PC-9 (cell line): ENCODE data around the gene TRIM44. TPM values are rescaled to one million over a fixed set of nuclear protein-coding genes. Genes with fewer than 3 reads are reported as not detected.
A peak's percentile ranks its signal among the peaks of the same experiment; 100 is the strongest.

Experiments
- BruUV-seq: library from RNA; stranded (reverse); fragments of 400-500 nt; replicated peaks from 2 replicates; lab custom pipeline; 2021; lab: Mats Ljungman, UMichigan
- CTCF ChIA-PET: fragments of 300-600 bp; sonication (Branson Sonifier 250); formaldehyde crosslinking; loops from one replicate; lab custom pipeline; 2022; ENCODE audit warnings: antibody characterized with exemption; lab: Charles Lee
- POLR2A ChIA-PET: fragments of 300-600 bp; sonication (Branson Sonifier 250); formaldehyde crosslinking; loops from one replicate; lab custom pipeline; 2022; ENCODE audit warnings: antibody characterized with exemption; ENCODE audit not compliant: unreplicated experiment; lab: Charles Lee
- DNase-seq, 2 experiments: peaks; one replicate each; pipeline versions ENCODE4 v3.0.0 to v3.0.0-alpha.2; 2015 to 2022; ENCODE audit warnings: mixed read lengths in 1 of 2
- H2AFZ ChIP-seq: fragments of 200-600 bp; sonication (generic); 2 replicates; pipeline ENCODE4 v1.8.1; 2017; ENCODE audit warnings: antibody characterized with exemption
- H3F3A ChIP-seq: fragments of 200-600 bp; sonication (generic); 2 replicates; pipeline ENCODE4 v1.8.1; 2017; ENCODE audit warnings: antibody characterized with exemption, mild to moderate bottlenecking, low read depth; ENCODE audit not compliant: insufficient read depth
- H3K27ac ChIP-seq: fragments of 200-600 bp; sonication (generic); 2 replicates; pipeline ENCODE4 v1.6.1; 2016; ENCODE audit warnings: mixed run types
- H3K27me3 ChIP-seq: fragments of 200-600 bp; sonication (generic); 2 replicates; pipeline ENCODE4 v1.6.1; 2016; ENCODE audit warnings: low read depth, mixed run types; ENCODE audit not compliant: insufficient read depth
- H3K36me3 ChIP-seq: fragments of 200-600 bp; sonication (generic); 2 replicates; pipeline ENCODE4 v1.6.1; 2016; ENCODE audit warnings: low read depth, mixed run types
- H3K4me1 ChIP-seq: fragments of 200-600 bp; sonication (generic); replicated peaks from 2 replicates; pipeline ENCODE4 v1.6.1; 2016; ENCODE audit warnings: mixed run types; ENCODE audit not compliant: insufficient read depth
- H3K4me2 ChIP-seq: fragments of 200-600 bp; sonication (generic); 2 replicates; pipeline ENCODE4 v1.6.1; 2017; ENCODE audit warnings: mixed run types
- H3K4me3 ChIP-seq: fragments of 200-600 bp; sonication (generic); 2 replicates; pipeline ENCODE4 v1.6.1; 2016; ENCODE audit warnings: mixed run types
- H3K79me2 ChIP-seq: fragments of 200-600 bp; sonication (generic); 2 replicates; pipeline ENCODE4 v1.6.1; 2017; ENCODE audit warnings: low read depth, mixed run types
- H3K9me2 ChIP-seq: fragments of 200-600 bp; sonication (generic); 2 replicates; pipeline ENCODE4 v1.8.1; 2017; ENCODE audit warnings: mild to moderate bottlenecking; ENCODE audit not compliant: insufficient read depth
- H3K9me3 ChIP-seq: fragments of 200-600 bp; sonication (generic); 2 replicates; pipeline ENCODE4 v1.8.1; 2016; ENCODE audit warnings: low read depth; ENCODE audit not compliant: insufficient read depth
- H4K20me1 ChIP-seq: fragments of 200-600 bp; sonication (generic); 2 replicates; pipeline ENCODE4 v1.8.1; 2017; ENCODE audit not compliant: insufficient read depth
- CTCF ChIP-seq: fragments of 200-600 bp; sonication (generic); conservative IDR thresholded peaks from 2 replicates; pipeline ENCODE4 v1.6.1; 2017; ENCODE audit warnings: mixed run types, antibody characterized with exemption, mild to moderate bottlenecking, moderate library complexity
- EZH2 ChIP-seq: fragments of 200-600 bp; sonication (generic); IDR thresholded peaks from 2 replicates; pipeline ENCODE4 v1.8.0; 2017; ENCODE audit warnings: antibody characterized with exemption, low read depth
- intact Hi-C: fragments of 100-400 bp; cut with micrococcal nuclease; formaldehyde crosslinking; loops from one replicate; pipeline ENCODE4 v1.10.0; 2022; ENCODE audit not compliant: unreplicated experiment
- total RNA-seq: library from RNA; stranded (reverse); gene quantifications from 2 replicates; pipeline ENCODE4 v1.2.3, GENCODE V29; 2021

TRIM44 gene
- total RNA-seq, 1 experiment from 2014 or later: 100 TPM

GRCh38 chr11:35647421-35648093, 15.0 kb upstream of the TRIM44 start:
- POLR2A ChIA-PET: no interaction called here
- intact Hi-C loops: no loop called here

GRCh38 chr11:35650006-35650405, 12.6 kb upstream of the TRIM44 start:
- Histone ChIP-seq H3K79me2 (no peaks in the 10 kb centered on the region), H3K4me3 (no peak overlapping the region), H2AFZ (no peak overlapping the region), H3K4me2 (no peak overlapping the region), H3K27me3 (no peaks in the 10 kb centered on the region), H3K9me3 (no peaks in the 10 kb centered on the region), H3K9me2 (no peaks in the 10 kb centered on the region), H3K27ac (no peak overlapping the region), H3K4me1 (0 out of 2 replicates have a peak, but pooled peaks cover 4% of the 10 kb centered on the region), H4K20me1 (no peaks in the 10 kb centered on the region), H3F3A (no peaks in the 10 kb centered on the region), H3K36me3 (no peaks in the 10 kb centered on the region)
- ChIA-PET CTCF (no interaction called here), POLR2A (interaction anchor here (0.6 kb wide), 1 partner anchor 1751 kb away, joined by 12 read pairs; no protein-coding TSS in a partner anchor)
- intact Hi-C loops: no loop called here
- BruUV-seq: no TSS peak
- DNase-seq: peak in 1 of 2 experiments; percentile 34
- no peak for TF ChIP-seq CTCF
- no peak for TF ChIP-seq EZH2

More at GRCh38 chr11:35647421-35648093, 15.0 kb upstream of the TRIM44 start:
- CTCF ChIA-PET: interaction anchor here (0.7 kb wide), 1 partner anchor 154 kb away, joined by 7 read pairs; no protein-coding TSS in a partner anchor
- H3K27ac ChIP-seq: no peak overlapping the region
- H4K20me1 ChIP-seq: no peaks in the 10 kb centered on the region
- no peaks in the 10 kb centered on the region for H3K79me2 ChIP-seq
- no peaks in the 10 kb centered on the region for H3K9me2 ChIP-seq
- BruUV-seq: no TSS peak
- no peaks in the 10 kb centered on the region for H3K27me3 ChIP-seq
- H3K4me1 ChIP-seq: 0 out of 2 replicates have a peak, but pooled peaks cover 4% of the 10 kb centered on the region
- DNase-seq: peak in 1 of 2 experiments; percentile 11
- no peak for TF ChIP-seq CTCF
- no peak for TF ChIP-seq EZH2
- no peak overlapping the region for H3K4me3 ChIP-seq
- no peaks in the 10 kb centered on the region for H3F3A ChIP-seq
- peak overlapping the region; percentile 26; the same call in 1 of the 2 replicates for H3K4me2 ChIP-seq
- H3K9me3 ChIP-seq: no peaks in the 10 kb centered on the region
- H3K36me3 ChIP-seq: no peaks in the 10 kb centered on the region
- no peak overlapping the region for H2AFZ ChIP-seq

DNA sequence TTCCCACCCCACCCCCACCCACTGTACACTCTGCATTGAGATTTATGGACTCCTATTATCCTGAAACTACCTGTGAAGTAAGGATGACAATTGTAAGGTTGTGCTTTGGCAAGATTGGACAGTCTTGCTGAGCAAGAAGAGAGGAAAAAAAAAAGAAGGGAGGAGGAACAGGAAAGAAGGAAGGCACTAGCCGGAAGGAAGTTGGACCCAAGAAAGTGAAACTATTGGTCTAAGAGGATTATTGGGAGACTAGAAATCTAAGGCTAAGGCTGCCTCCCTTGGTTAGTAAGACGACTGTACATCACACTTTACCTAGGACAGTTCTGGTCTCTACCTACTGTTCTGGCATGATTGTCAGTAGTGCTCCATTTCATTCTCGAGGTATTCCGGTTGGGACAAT, 12.1 kb upstream of the TRIM44 start:
- Histone ChIP-seq H4K20me1 (no peaks in the 10 kb centered on the region), H3K27ac (no peak overlapping the region), H3K9me2 (no peaks in the 10 kb centered on the region), H3K4me2 (no peak overlapping the region), H3K9me3 (no peaks in the 10 kb centered on the region), H3K36me3 (no peaks in the 10 kb centered on the region), H3F3A (no peaks in the 10 kb centered on the region), H3K4me3 (no peak overlapping the region), H3K79me2 (no peaks in the 10 kb centered on the region), H2AFZ (no peak overlapping the region), H3K4me1 (0 out of 2 replicates have a peak, but pooled peaks cover 4% of the 10 kb centered on the region), H3K27me3 (no peaks in the 10 kb centered on the region)
- DNase-seq: no peak
- POLR2A ChIA-PET: no interaction called here
- intact Hi-C loops: no loop called here
- BruUV-seq: no TSS peak
- TF ChIP-seq EZH2: no peak
- CTCF ChIA-PET: no interaction called here
